DND-41 (cell line): ENCODE data around the gene ZDHHC14.
"Not testable (repeated sequence)": the region's sequence is repeated elsewhere in the genome, so short reads cannot be mapped to it uniquely, and the experiment has no call there.

Source experiments
- ATAC-seq: fragments of 200-7000 bp; cut with Tn5 transposase; 3 replicates; pipeline ENCODE4 v1.9.1; 2021; ENCODE audit warnings: low read depth; ENCODE audit not compliant: insufficient read depth
- DNase-seq: peaks from one replicate; pipeline ENCODE4 v3.0.0-alpha.2; 2020
- H2AFZ ChIP-seq: 2 replicates; pipeline ENCODE4 v1.6.0; 2012; ENCODE audit warnings: low read depth, low read length
- H3K27ac ChIP-seq: 2 replicates; pipeline ENCODE4 v1.5.1; 2012; ENCODE audit warnings: low read length, inconsistent platforms
- H3K27me3 ChIP-seq: fragments of 200-600 bp; sonication (generic); 2 replicates; pipeline ENCODE4 v1.6.0; 2012; ENCODE audit warnings: low read length, mild to moderate bottlenecking, inconsistent platforms; ENCODE audit not compliant: insufficient read depth, poor library complexity
- H3K36me3 ChIP-seq: 2 replicates; pipeline ENCODE4 v1.5.1; 2012; ENCODE audit warnings: low read length, inconsistent platforms; ENCODE audit not compliant: insufficient read depth
- H3K4me1 ChIP-seq: 2 replicates; pipeline ENCODE4 v1.5.1; 2012; ENCODE audit warnings: mild to moderate bottlenecking, low read length; ENCODE audit not compliant: insufficient read depth
- H3K4me2 ChIP-seq: 2 replicates; pipeline ENCODE4 v1.6.0; 2012; ENCODE audit warnings: mild to moderate bottlenecking, moderate library complexity, low read length, inconsistent platforms; ENCODE audit not compliant: insufficient read depth
- H3K4me3 ChIP-seq, 2 experiments: fragments of 200-600 bp in 1 of 2; shearing (Covaris generic) in 1 of 2; 2 replicates each; pipeline ENCODE4 v1.5.1; 2012 to 2016; ENCODE audit warnings: inconsistent platforms in 2 of 2, low read length in 2 of 2, mild to moderate bottlenecking in 2 of 2, low read depth in 1 of 2, moderate library complexity in 1 of 2
- H3K79me2 ChIP-seq: 2 replicates; pipeline ENCODE4 v1.6.0; 2012; ENCODE audit warnings: low read length, inconsistent platforms; ENCODE audit not compliant: insufficient read depth
- H3K9ac ChIP-seq: 2 replicates; pipeline ENCODE4 v1.6.0; 2012; ENCODE audit warnings: low read depth, mild to moderate bottlenecking, inconsistent platforms, low read length, moderate library complexity
- H3K9me3 ChIP-seq: 2 replicates; pipeline ENCODE4 v1.5.1; 2012; ENCODE audit warnings: low read length, moderate library complexity, mild to moderate bottlenecking, inconsistent platforms; ENCODE audit not compliant: insufficient read depth, severe bottlenecking
- H4K20me1 ChIP-seq: 2 replicates; pipeline ENCODE4 v1.6.0; 2012; ENCODE audit warnings: low read length; ENCODE audit not compliant: insufficient read depth
- EZH2 ChIP-seq: IDR thresholded peaks from 3 replicates; pipeline ENCODE4 v1.6.1; 2012; ENCODE audit warnings: borderline replicate concordance, low read depth, mild to moderate bottlenecking, moderate library complexity, low read length, inconsistent platforms; ENCODE audit not compliant: severe bottlenecking
- TF ChIP-seq, protein P1 (sequence below): IDR thresholded peaks from 2 replicates; pipeline ENCODE4 v1.5.1; 2012; ENCODE audit warnings: borderline replicate concordance, low read length, moderate library complexity, mild to moderate bottlenecking; ENCODE audit not compliant: poor library complexity, severe bottlenecking; ENCODE audit errors: extremely low read depth

The ZDHHC14 gene

DNA sequence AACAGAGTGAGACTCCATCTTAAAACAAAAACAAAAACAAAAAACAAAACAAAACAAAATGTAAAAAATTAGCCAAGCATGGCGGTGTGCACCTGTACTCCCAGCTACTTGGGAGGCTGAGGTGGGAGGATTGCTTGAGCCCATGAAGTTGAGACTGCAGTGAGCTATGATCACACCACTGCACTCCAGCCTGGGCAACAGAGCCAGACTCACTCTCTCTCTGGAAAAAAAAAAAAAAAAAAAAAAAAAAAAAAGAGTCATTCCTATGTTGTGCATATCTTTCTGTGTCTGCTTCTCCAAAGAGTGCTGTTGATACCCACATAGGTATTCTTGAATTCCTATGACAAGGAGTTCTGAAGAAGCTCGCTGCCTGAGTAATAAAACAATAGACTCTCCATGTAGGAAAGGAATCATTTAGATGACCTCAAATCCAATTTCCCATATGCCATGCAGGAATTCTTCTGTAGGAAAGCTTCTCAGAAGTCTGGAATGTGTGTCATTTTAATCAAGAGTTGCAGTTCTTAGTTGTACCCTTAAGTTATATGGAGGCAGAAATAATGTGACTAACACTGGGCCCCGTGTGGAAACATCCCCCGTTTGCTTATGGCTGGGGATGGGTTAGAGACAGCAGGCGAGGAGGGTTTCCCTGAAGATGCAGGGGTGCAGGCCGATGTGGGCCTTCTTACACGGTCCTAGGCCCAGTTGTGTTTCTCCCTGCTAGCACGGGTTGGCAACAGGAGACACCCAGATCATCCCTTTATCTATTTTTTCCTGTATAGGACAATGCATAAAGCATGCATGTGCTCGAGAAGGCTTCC is 79.4 kb downstream of the ZDHHC14 start:
- TF ChIP-seq, protein P1, sequence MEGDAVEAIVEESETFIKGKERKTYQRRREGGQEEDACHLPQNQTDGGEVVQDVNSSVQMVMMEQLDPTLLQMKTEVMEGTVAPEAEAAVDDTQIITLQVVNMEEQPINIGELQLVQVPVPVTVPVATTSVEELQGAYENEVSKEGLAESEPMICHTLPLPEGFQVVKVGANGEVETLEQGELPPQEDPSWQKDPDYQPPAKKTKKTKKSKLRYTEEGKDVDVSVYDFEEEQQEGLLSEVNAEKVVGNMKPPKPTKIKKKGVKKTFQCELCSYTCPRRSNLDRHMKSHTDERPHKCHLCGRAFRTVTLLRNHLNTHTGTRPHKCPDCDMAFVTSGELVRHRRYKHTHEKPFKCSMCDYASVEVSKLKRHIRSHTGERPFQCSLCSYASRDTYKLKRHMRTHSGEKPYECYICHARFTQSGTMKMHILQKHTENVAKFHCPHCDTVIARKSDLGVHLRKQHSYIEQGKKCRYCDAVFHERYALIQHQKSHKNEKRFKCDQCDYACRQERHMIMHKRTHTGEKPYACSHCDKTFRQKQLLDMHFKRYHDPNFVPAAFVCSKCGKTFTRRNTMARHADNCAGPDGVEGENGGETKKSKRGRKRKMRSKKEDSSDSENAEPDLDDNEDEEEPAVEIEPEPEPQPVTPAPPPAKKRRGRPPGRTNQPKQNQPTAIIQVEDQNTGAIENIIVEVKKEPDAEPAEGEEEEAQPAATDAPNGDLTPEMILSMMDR, result no peak
- no peak for TF ChIP-seq EZH2
- H3K4me1 ChIP-seq, result peaks cover 8% of the 10 kb centered on the region
- H3K4me3 ChIP-seq, result no peak overlapping the region
- H3K9ac ChIP-seq, result no peak overlapping the region
- no peaks in the 10 kb centered on the region for H3K27me3 ChIP-seq
- no peak overlapping the region for H3K4me2 ChIP-seq
- no peaks in the 10 kb centered on the region for H3K79me2 ChIP-seq
- H4K20me1 ChIP-seq, result no peaks in the 10 kb centered on the region
- no peak overlapping the region for H3K27ac ChIP-seq
- H2AFZ ChIP-seq, result no peak overlapping the region; the same call in 1 of the 2 replicates
- no peak for ATAC-seq
- DNase-seq, result no peak
- no peaks in the 10 kb centered on the region for H3K36me3 ChIP-seq
- no peaks in the 10 kb centered on the region for H3K9me3 ChIP-seq

DNA sequence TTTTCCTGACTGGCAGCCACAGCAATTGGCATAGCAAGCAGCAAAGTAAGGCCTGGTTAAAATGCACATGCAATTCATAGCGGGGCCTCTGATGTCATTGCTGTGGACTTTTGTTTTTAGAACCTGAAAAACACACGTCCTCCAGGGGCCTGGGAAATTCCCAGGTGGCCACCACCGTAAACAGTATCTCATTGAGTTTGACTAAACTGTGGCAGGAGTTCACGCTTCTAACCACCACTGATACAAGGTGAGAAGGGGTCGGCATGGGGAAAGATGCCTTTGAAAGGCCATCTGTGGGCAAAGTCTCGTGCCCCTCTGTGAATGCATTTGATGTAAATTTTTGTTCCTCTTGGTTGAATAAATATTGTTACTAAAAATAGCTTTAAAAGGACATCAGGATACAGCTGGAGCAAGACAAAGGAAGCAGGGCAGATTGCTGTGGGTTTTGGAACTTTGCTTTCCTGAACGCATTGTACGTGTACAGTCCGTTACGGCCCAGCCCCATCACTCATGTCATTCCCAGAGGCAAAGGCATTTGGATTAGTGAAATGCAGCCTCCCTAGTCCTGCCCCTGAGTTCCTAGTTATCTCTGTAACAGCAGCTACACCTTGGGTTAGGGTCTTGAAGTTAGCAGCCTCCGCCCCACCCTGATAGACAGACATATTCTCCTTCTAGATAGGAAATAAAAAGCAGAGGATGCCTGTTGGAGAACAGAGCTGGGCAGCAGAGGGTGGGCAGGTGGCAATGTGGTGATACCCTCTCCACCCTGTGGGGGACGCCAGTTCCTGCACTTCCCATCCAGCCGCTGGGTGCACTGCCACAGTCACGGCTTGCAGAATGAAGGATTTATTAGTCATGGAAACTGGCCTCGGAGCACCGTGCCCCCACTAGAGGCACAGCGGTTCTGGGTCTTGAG is 80.3 kb downstream of the ZDHHC14 start:
- no peak overlapping the region for H3K9ac ChIP-seq
- no peak for DNase-seq
- H3K36me3 ChIP-seq, result no peaks in the 10 kb centered on the region
- ATAC-seq, result no peak
- no peak overlapping the region for H3K4me2 ChIP-seq
- no peak for TF ChIP-seq EZH2
- TF ChIP-seq, protein P1, result peak; percentile 8
- H3K4me3 ChIP-seq, result no peak overlapping the region
- H2AFZ ChIP-seq, result no peak overlapping the region; the same call in 1 of the 2 replicates
- no peaks in the 10 kb centered on the region for H3K27me3 ChIP-seq
- H4K20me1 ChIP-seq, result no peaks in the 10 kb centered on the region
- no peak overlapping the region for H3K27ac ChIP-seq
- no peaks in the 10 kb centered on the region for H3K79me2 ChIP-seq
- H3K4me1 ChIP-seq, result peaks cover 5% of the 10 kb centered on the region
- no peaks in the 10 kb centered on the region for H3K9me3 ChIP-seq

DNA sequence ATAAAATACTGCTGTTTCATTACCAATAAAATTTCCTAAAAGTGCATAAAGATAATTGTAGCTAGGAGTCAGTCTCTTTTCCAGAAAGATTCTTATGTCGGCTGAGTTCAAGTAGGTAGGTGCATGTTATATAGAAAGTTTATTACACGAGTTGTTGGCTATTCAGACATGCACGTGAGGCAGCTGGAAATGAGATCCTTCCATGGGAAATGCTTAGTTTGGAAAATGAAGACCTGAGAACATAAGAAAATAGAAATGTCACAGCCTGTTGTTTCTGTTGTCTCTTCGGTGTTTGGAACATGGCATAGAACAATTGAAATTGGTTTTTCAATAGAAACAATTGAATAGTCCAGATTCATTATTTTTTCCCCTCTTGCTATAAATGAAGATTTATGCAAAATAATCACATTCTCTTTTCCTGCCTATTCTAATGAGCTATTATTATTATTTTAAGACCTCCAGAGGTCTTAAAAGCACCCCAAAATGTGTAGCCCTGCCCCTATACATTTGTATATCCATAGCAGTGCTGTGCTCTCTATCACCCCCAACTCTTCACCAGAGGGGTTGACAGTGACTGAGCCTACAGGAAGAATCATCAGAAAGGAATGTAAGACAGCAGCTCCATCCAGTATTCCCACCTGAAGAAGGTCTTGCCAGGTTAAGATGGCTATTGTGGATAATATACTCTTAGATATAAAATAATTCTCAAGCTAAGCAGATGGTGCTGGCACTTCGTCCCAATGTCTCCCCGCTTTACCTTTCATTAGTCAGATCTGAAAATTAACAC is 82.2 kb downstream of the ZDHHC14 start:
- H3K4me1 ChIP-seq, result no peaks in the 10 kb centered on the region
- no peak overlapping the region for H3K27ac ChIP-seq
- no peak for ATAC-seq
- no peaks in the 10 kb centered on the region for H3K9me3 ChIP-seq
- H3K27me3 ChIP-seq, result no peaks in the 10 kb centered on the region
- no peaks in the 10 kb centered on the region for H3K79me2 ChIP-seq
- H4K20me1 ChIP-seq, result no peaks in the 10 kb centered on the region
- H3K4me3 ChIP-seq, result no peak overlapping the region
- H3K4me2 ChIP-seq, result no peak overlapping the region
- H2AFZ ChIP-seq, result no peak overlapping the region
- H3K9ac ChIP-seq, result no peak overlapping the region
- TF ChIP-seq, protein P1, result no peak
- no peak for TF ChIP-seq EZH2
- H3K36me3 ChIP-seq, result no peaks in the 10 kb centered on the region
- no peak for DNase-seq

DNA sequence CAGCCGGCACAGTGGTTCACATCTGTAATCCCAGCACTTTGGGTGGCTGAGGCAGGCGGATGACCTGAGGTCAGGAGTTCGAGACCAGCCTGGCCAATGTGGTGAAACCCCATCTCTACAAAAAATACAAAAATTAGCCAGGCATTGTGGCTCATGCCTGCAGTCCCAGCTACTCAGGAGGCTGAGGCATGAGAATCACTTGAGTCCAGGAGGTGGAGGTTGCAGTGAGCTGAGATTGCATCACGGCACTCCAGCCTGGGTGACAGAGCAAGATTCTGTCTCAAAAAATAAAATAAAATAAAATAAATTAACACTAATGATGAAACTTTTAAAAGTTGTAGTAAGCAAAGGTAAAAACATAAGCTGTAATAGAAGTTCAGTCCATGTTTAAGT is 82.7 kb downstream of the ZDHHC14 start:
- H3K4me2 ChIP-seq, H3K9me3 ChIP-seq, H3K27me3 ChIP-seq, H2AFZ ChIP-seq, DNase-seq, H3K9ac ChIP-seq, H3K4me3 ChIP-seq, H3K79me2 ChIP-seq, ATAC-seq, H3K4me1 ChIP-seq, H3K27ac ChIP-seq, H3K36me3 ChIP-seq, H4K20me1 ChIP-seq: not testable (repeated sequence)
